ENCODE results near the gene SLC35F1.

The SLC35F1 gene

DNA sequence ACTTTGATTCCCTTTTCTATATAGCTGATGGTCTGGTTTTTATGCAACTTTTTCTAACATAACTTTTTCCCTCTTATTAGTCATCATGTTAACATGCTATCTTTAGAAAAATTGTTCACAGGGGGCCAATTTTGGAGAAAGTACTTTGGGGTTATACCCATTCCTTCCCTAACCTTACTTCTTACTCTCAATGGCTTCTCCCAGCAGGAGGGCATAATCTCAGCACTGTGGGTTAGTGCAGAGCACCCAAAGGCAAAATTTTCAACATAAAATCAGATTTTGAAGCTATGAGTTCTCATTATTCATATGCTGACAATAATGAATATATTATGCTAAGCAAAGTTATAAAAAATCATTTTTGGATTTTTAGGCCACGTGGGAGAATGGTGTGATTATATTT, 299.2 kb downstream of the SLC35F1 start:
- no peak for DNase-seq

GRCh38 chr6:118207947-118208346, 300.9 kb downstream of the SLC35F1 start:
- DNase-seq: no peak

DNA sequence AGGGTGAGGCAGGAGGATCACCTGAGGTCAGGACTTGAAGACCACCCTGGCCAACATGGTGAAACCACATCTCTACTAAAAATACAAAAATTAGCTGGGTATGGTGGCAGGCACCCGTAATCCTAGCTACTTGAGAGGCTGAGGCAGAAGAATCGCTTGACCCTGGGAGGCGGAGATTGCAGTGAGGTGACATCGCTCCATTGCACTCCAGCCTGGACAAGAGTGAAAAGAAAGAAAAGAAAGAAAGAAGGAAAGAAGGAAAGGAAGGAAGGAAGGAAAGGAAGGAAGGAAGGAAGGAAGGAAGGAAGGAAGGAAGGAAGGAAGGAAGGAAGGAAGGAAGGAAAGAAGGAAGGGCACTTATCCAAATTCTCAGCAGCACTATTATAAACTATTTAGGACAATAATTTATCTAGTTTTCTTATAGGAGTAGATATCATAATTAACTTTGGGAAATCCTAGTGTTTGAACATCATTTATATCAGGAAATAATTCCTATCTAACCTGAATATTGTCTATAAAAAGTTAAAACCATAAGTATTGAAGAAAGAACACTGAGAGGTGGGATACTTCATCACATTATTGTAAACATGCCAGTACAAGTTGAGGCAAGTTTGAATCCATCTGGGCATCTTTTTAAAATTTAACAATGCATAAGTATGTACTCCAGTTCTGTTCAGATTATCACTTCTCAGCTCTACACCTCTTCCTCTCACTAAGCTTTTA, 305.5 kb downstream of the SLC35F1 start:
- DNase-seq: no peak

DNA sequence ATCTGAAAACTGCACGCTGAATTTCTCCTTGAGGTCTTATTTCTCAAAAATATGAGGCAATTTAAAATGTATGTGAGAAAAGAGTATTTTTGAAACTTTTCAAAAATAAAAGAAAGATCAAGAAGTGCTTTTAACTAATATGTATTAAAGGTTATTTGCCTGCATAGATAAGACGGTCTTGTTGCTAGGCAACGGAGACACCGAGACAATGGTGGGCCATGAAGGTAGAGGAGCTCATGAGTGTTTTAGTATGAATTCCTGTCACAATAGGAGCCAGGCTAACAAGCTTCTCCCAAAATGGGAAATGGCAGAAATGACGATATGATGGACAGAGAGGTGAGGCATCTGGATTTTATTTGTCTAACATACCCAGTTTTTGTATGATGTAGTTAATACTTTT, 308.2 kb downstream of the SLC35F1 start:
- no peak for DNase-seq

GRCh38 chr6:118216751-118217150, 309.7 kb downstream of the SLC35F1 start:
- no peak for DNase-seq

- DNase-seq: no peak
Measured at GRCh38 chr6:118218156-118218555, 311.1 kb downstream of the SLC35F1 start.

GRCh38 chr6:118220429-118221128, 313.5 kb downstream of the SLC35F1 start:
- no peak for DNase-seq

- no peak for DNase-seq
Measured at GRCh38 chr6:118223316-118223715, 316.3 kb downstream of the SLC35F1 start.

DNA sequence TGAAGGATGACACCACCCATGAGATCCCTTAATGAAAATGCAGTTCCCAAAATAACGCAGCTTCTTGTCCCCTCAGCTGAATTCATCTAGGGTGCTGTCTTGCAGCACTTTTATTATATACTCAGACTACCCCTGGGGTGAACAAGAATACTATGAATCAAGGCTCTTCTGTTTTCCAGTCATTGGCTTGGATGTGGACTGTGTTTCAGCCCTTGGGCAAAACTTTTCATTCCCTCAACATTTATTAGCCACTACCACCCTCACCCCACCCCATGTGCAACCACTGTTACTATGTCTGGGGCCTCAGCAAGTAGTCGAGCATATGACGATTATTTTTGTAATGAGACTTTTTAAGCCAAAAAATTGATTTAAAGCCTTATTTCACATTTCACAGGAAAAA, 321.8 kb downstream of the SLC35F1 start:
- no peak for DNase-seq

DNA sequence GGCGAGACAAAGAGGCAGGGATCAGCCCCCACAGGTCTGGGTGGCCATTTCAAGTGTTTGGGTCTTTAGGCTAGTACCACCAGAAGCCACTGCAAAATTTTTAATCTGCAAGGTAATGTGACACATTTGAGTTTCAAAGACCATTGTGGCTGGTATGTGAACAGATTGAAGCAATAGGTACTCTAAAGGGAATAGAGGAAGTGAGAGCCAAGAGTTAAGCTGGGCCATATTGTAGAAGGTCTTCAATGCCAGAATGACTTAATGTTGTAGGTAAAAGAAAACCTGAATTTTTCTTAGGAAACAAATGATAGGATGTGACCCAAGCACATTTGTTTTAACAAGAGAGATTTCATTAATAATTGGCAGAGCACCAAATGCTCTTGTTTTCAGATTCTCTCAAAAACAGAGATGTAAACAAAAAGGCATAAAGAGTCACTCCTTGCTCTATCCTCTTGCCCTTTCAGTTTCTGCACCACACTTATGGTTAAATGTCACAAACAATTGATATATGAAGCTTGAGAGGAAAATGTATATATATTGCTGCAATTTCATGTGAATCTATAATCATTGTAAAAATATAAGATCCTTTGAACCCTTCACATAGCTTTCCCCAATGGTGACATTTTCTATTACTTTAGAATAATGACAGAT, 333.9 kb downstream of the SLC35F1 start:
- DNase-seq: no peak

GRCh38 chr6:118246406-118246805, 339.3 kb downstream of the SLC35F1 start:
- DNase-seq: no peak

GRCh38 chr6:118248171-118248570, 341.1 kb downstream of the SLC35F1 start:
- DNase-seq: no peak

GRCh38 chr6:118249680-118250079, 342.6 kb downstream of the SLC35F1 start:
- DNase-seq: no peak

GRCh38 chr6:118252474-118252873, 345.4 kb downstream of the SLC35F1 start:
- no peak for DNase-seq

GRCh38 chr6:118253741-118254140, 346.7 kb downstream of the SLC35F1 start:
- DNase-seq: no peak

DNA sequence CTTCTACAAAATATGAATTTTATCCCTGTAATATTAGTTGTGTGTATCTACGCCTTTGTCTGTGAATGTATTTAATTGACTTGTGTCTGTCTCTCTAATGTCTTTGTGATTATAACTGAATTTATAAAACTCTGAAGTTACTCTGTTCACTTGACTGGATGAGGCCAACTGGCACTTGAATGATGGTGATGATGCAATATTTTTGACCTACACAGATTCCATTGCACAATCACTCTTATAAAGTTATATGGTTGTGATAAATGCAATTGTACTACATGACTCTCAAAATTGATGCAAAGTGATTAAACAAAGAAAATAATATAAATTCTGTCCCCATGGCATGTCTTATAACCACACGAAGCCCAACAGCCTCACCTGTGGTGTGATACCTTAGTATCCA, 353.8 kb downstream of the SLC35F1 start:
- DNase-seq: no peak

DNA sequence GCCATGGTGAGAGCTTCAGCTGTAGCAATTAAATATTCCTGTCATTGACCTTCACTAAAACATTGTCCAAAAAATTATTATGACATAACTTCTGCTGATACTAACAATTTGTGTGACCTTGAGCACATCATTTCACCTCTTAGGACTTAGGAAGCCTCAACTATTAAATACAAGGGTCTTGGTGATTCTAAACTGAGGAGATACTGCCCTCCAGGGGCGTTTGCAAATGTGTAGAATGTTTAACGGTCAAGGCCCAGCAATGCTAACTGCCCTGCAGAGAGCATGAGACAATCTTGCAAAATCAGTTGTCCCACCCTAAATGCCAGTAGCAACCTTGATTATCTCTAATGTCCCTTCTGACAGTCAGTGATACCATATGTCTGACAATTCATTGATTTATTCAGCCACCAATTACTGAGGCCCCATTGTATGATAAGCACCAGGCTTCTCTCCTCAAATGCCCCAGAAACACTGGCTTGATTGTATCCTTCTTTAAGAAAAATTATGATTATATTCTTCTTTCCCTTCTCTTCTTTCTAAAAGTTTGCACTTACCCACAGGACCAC, 356.9 kb downstream of the SLC35F1 start:
- no peak for DNase-seq

- no peak for DNase-seq
Measured at GRCh38 chr6:118269659-118270058, 362.6 kb downstream of the SLC35F1 start.

DNA sequence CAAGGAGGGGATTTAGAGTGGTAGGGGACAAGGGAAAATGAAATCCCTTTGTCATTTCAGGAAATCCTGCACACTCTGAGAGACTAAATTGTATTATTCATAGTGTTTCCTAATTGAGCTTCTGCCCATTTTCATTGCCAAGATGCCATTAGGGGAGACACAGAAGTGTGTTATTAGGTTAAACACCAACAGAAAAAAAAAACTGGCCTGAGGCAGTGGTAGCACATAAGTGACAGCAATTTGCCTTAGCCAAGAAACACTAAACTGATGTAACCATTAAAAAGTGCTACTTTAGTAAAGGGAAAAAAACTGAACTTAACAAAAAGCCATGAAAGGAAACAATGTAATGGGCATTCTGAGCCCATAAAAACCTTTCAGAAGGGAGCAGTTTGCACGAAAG, 370.6 kb downstream of the SLC35F1 start:
- DNase-seq: no peak

- no peak for DNase-seq
Measured at GRCh38 chr6:118280210-118280609, 373.1 kb downstream of the SLC35F1 start.

GRCh38 chr6:118281291-118281690, 374.2 kb downstream of the SLC35F1 start:
- DNase-seq: no peak

GRCh38 chr6:118283766-118284165, 376.7 kb downstream of the SLC35F1 start:
- peak; percentile 49 for DNase-seq

DNA sequence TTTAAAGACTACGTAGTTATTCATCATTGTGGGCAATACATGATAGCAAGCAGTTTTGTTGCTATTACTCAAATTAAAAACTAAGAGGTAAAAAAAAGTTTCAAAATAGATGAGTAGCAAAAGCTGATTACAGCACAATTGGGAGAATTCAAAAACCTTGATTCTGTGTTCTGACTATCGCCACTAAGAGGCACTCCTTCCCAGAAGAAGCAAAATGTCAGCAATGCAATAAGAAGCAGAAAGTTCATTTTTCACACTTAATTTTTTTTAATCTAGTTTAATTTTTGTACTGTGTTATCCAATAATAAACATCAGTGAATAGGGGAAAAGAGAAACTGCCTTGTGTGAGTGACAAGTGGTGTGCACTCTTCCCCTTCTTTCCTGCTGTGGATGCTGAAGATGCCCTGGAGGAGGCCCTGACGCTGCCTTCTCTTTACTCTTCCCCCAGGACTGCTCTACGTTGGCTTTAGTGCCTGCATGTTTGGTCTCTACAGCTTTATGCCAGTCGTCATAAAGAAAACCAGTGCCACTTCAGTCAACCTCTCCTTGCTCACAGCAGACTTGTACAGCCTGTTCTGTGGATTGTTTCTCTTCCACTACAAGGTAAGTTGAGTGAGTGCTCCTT, 377.8 kb downstream of the SLC35F1 start:
- DNase-seq: no peak
